Erythroblast (primary cell): ENCODE data around the gene CCNB1IP1.

Experiments
- DNase-seq, 2 experiments: peaks; one replicate each; lab custom pipeline; 2025; lab: John Stamatoyannopoulos, UW
- GATA1 ChIP-seq: IDR thresholded peaks from 2 replicates; pipeline ENCODE4 v1.6.1; 2011; ENCODE audit warnings: low read depth, mild to moderate bottlenecking, control low read depth, low read length, moderate library complexity
- POLR2A ChIP-seq: IDR thresholded peaks from 2 replicates; pipeline ENCODE4 v1.6.1; 2011; ENCODE audit warnings: mild to moderate bottlenecking, low read length

CCNB1IP1 gene

DNA sequence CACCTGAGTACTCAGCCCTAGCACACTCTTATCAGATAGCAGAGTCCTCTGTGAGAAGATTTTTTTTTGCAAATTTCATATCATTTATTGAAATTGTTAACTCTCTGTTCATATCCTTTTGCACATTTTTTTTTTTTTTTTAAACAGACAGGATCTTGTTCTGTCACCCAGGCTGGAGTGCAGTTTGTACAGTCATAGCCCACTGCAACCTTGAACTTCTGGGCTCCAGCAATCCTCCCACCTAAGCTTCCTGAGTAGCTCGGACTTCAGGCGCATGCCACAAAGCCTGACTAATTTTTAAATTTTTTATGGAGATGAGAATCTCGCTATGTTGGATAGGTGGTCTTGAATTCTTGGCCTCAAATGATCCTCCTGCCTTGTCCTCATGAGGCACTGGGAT is 14.7 kb upstream of the CCNB1IP1 start:
- TF ChIP-seq POLR2A = no peak
- TF ChIP-seq GATA1 = no peak
- DNase-seq = no peak

GRCh38 chr14:20346713-20347112 is 13.6 kb upstream of the CCNB1IP1 start:
- no peak for DNase-seq
- TF ChIP-seq GATA1 (no peak), POLR2A (no peak)

GRCh38 chr14:20345366-20345765 is 12.3 kb upstream of the CCNB1IP1 start:
- DNase-seq = no peak
- TF ChIP-seq POLR2A (no peak), GATA1 (no peak)

DNA sequence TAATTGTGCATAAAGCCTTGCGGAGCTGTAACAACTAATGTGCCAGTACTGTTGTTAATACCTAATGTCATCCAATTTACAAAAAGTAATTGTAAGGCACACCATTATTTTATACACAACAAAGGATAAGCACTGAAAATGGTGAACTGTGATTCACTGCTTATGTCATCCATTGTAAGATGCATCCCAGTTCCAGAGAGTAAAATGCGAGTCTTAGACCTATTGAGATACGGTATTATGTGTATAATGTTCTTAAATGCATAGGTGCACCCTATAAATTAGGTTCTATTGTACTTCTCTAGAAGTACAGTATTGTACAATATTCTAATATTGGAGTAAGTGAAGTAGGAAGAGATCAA is 10.8 kb upstream of the CCNB1IP1 start:
- DNase-seq = peak; percentile 59 to 76
- TF ChIP-seq GATA1 (no peak), POLR2A (no peak)

DNA sequence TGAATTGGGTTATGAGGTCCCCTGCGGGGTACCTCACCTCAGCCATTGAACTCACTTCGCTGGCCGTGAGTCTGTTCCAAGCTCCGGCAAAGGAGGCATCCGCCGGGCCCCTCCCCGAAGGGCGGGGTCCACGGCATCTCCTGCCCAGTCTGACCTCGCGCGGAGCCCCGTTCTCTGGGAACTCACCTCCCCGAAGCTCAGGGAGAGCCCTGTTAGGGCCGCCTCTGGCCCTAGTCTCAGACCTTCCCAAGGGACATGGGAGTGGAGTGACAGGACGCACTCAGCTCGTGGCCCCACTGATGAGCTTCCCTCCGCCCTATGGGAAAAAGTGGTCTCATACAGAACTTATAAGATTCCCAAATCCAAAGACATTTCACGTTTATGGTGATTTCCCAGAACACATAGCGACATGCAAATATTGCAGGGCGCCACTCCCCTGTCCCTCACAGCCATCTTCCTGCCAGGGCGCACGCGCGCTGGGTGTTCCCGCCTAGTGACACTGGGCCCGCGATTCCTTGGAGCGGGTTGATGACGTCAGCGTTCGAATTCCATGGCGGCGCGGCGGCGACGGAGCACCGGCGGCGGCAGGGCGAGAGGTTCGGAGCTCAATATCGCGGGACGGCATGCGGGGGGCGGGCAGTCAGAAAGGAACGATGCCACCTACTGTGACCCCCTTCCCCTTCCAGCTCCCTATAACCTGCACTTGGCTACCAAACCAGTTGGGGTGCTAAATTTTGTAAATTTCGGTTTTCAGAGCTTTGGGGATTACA is 10.2 kb upstream of the CCNB1IP1 start, which contains the start of gene PARP2:
Gene PARP2 (plus strand): TSS at position 544 of the 770 bp plus-strand sequence. CDS start 7 bp downstream, at position 551.
- peak; percentile 97 for TF ChIP-seq POLR2A
- TF ChIP-seq GATA1 = no peak
- DNase-seq = peak; percentile 98 to 99

DNA sequence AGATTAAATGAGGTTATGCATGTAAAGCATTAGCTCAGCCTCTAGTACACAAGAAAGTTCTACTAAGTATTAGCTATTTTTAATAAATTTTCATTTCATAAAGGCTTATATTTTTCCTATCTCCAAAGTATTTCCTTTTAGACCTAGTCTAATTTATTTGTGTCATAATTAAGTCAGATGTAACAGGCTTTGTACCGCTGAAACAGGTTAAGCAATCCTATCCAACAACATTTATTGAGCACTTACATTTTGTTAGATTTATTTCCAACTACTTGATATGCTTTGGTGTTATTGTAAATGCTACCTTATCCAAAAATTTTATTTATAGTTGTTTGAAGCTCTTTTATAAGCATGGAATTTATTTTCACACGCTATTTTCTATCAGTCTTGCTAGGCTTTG is 8.6 kb upstream of the CCNB1IP1 start:
- DNase-seq = peak in 1 of 2 experiments; percentile 26
- TF ChIP-seq GATA1 (no peak), POLR2A (no peak)

DNA sequence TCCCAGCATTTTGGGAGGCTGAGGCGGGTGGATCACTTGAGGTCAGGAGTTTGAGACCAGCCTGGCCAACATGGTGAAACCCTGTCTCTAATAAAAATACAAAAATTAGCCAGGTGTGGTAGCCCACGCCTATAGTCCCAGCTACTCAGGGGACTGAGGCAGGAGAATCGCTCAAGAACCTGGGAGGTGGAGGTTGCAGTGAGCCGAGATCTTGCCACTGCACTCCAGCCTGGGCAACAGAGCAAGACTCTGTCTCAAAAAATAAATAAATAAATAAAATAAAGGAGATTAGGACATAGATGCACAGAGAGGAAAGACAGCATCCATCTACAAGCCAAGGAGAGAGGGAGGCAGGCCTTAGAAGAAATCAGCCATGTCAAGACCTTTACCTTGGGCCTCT is 8.0 kb upstream of the CCNB1IP1 start:
- DNase-seq = peak in 1 of 2 experiments; percentile 21

DNA sequence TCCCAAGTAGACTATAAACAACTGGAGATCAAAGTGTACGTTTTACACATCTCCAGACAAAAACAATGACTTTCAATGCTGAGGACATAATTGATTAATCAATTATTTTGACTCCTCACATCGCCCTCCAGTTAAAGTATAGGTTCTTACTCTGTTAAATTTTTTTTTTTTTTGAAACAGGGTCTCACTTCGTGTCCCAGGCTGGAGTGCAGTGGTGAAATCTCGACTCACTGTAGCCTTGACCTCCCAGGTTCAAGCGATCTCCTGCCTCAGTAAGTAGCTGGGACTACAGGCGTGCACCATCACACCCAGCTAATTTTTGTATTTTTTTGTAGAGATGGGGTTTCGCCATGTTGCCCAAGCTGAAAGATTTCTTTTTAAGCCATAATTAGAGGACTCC is 938 bp upstream of the CCNB1IP1 start:
- no peak for DNase-seq
- no peak for TF ChIP-seq GATA1
- TF ChIP-seq POLR2A = no peak

- no peak for DNase-seq
- no peak for TF ChIP-seq POLR2A
- TF ChIP-seq GATA1 = no peak
Observed at GRCh38 chr14:20333494-20333841, 389 bp upstream of the CCNB1IP1 start.

DNA sequence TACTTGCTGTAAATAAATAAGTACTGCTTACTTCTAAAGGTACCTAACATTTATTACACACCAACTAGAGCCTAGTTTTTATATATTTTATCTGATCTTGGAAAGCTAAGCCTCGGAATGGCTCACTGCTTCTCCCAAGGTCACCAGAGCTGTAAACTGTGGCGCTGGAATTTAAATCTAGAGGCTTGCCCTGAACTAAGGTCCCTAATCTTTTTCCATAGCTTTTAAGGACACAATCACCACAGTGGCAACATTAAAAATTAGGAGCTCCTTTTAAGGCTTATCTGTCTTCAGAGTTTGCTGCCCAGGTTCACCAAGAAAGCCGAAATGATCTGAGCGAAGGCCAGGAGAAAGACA is 670 bp downstream of the CCNB1IP1 start:
- no peak for DNase-seq
- TF ChIP-seq POLR2A (no peak), GATA1 (no peak)

- no peak for DNase-seq
- TF ChIP-seq POLR2A = no peak
- TF ChIP-seq GATA1 = no peak
Observed at GRCh38 chr14:20331053-20331613, 1.9 kb downstream of the CCNB1IP1 start.

GRCh38 chr14:20329355-20329754 is 3.7 kb downstream of the CCNB1IP1 start:
- no peak for DNase-seq
- TF ChIP-seq POLR2A (no peak), GATA1 (no peak)

DNA sequence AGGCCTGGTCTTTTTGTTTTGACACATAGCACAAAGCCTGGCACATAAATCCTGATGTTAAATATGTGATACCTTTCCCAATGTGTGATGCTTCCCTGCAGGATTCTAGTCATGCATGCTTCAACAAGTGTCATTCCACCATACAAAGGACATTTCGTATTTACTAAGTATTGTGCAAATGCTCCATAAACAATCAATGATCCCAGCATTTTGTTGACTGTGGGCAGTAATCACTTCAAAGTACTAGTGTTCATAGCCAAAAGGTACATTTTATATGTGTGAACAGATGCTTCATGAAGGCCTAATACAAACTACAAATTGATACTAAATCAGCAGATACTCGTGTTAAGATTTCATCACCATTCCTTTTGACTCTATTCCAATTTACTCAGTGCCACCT is 4.4 kb downstream of the CCNB1IP1 start:
- DNase-seq = no peak
- no peak for TF ChIP-seq POLR2A
- TF ChIP-seq GATA1 = no peak

DNA sequence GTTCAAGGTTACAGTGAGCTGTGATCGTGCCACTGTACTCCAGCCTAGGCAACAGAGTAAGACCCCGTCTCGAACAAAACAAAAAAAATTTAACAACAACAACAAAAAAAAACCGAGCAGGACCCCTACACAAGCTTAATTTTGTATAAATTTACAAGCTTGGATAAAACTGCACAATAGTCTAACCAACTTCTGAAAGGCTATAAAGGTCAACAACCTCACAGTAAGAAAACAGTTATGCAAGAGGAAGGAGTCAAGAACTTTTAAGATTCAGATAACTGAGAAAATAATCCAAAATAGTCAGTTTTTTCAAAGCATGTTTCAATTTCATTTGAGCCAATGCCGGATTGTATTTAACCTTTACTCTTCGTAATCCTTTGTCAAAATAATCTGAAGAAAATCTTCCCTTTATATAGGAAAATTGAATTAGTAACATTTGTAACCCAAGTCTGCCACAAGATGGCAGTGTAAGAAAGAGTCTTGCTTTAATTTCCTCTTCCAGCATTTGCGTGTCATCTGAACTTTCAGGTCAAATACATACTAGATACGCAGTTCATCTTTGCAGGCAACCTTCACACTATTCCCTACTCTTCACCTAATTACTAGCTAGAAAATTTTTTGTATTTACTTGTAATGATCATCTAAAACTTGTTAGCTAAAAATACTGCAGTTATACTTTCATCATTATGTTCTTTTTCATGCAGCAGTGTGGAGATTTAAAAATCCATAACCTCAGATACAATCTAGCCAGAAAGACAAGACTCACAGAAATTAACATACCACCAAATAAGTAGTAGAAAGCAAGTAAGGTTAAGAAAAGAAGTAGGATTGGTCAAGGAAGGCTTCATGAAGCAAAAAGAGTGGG is 5.8 kb downstream of the CCNB1IP1 start:
- DNase-seq = peak; percentile 69 to 82
- TF ChIP-seq GATA1 (no peak), POLR2A (no peak)
